Stimulated activated CD8-positive, alpha-beta memory T cell treated with anti-CD3 and anti-CD28 coated beads, Interleukin-7, amount 100 ng/mL, for 1 hour (primary cell): ENCODE measurements around the gene EEIG1.
"Not testable (repeated sequence)": the region's sequence is repeated elsewhere in the genome, so short reads cannot be mapped to it uniquely, and the experiment has no call there.

Experiments used
- DNase-seq, 2 donors: peaks; one replicate each; pipeline ENCODE4 v3.0.0-alpha.2; 2020; ENCODE audit warnings: low read depth in 2 of 2

EEIG1 gene

GRCh38 chr9:127980706-127981558 is at the start of gene EEIG1:
Gene EEIG1, minus strand, starts transcription at chr9:127980989. Its CDS starts 852 bp downstream, at chr9:127980137.
- peak; percentile 94 for DNase-seq

DNA sequence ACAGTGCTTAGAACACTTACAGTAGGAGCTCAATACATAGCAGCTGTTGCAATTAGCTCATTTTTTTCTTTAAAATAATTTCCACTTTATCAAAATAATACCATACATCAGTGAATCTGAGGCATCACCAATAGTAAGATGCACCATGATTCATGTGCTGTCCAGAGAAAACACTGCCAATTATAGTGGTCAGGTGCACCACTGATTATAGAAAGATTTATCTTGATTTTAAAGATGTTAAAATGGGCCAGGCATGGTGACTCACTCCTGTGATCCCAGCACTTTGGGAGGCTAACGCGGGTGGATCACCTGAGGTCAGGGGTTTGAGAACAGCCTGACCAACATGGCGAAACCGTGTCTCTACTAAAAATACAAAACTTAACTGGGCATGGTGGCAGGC is 46.9 kb upstream of the EEIG1 start:
- no peak for DNase-seq

GRCh38 chr9:128026773-128027541 is 46.2 kb upstream of the EEIG1 start:
- DNase-seq = no peak

DNA sequence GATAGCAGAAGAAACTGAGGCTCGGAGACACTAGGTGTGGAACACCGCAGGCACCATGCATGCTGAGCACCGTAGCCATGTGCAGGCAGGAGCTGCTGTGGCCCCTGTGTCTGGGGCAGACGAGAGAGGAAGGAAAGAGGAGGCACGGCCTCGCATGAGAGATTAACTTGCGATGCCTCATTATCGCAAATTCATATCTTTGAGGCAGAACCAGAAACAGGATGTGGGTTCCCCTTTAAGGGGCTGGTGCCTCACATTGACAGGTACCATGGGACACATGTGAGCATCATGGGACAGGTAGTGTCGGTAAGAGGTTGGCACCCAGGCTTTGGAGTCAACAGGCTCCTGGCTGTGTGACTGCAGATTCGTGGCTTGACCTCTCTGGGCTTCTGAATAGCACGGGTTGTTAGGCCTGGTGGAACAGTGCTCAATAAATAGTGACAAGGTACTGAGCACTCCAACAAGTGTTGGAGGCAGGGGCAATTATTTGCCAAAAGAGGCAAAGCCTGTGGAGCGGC is 45.5 kb upstream of the EEIG1 start:
- DNase-seq = peak; percentile 45 to 48

DNA sequence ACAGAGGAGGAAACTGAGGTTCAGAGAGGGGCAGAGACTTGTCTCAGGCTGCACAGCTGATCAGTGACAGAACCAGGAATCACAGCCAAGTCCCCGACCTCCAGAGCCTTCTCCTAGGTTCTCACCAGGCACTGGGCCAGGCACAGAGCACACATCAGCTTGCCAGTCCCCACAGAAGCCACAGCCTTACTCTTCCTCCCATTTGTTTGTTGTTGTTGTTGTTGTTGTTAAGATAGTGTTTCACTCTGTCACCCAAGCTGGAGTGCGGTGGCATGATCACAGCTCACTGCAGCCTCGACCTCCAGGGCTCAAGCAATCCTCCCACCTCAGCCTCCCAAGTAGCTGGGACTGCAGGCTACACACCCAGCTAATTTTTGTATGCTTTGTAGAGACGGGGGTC is 44.9 kb upstream of the EEIG1 start:
- no peak for DNase-seq

GRCh38 chr9:128024761-128025308 is 44.0 kb upstream of the EEIG1 start:
- DNase-seq = no peak

DNA sequence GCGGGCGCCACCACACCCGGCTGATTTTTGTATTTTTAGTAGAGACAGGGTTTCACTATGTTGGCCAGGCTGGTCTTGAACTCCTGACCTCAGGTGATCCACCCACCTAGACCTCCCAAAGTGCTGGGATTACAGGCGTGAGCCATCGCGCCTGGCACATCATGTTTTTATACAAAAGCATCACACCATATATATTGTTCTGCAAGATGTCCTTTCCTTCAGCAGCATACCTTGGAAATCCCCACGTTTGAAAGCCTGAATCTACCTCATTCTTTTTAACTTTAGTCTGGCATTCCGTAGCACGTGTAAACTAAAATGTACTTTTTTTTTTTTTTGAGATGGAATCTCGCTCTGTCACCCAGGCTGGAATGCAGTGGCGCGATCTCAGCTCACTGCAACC is 42.9 kb upstream of the EEIG1 start:
- not testable (repeated sequence) for DNase-seq

DNA sequence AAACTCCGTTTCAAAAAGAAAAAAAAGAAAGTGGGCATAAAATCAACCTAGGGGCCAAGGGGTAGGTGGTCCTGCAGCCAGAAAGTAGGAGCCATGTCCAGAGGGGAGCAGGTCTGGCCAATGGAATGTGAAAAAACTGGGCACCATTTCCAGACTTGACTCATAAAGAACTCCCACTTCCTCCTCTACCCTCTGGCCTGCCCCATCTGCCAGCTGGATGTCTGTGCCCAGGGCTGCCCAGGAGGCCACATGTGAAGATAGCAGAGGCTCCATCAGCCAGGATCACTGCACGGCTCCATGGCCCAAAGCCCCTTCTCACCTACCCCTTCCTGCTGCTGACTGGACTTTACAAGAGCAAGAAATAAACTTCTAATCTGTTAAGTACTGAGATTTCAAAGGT is 42.1 kb upstream of the EEIG1 start:
- no peak for DNase-seq

DNA sequence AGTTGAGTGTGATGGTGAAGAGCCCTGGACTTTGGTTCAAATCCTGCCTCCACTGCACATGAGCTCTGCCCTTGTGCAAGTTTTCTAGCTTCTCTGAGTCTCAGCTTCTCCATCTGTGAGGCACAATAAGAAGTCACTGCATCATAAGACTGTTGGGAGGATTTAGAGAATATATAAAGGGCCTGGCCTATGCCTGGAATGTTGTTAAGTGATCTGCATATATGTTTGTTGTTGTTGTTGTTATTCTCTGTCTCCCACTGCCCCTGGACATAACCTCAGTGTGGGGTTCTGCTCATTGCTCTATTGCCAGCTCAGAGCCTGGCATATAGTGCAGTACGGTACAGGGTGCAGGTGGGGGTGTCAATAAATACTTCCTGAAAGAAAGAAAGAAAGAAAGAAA is 40.3 kb upstream of the EEIG1 start:
- no peak for DNase-seq

DNA sequence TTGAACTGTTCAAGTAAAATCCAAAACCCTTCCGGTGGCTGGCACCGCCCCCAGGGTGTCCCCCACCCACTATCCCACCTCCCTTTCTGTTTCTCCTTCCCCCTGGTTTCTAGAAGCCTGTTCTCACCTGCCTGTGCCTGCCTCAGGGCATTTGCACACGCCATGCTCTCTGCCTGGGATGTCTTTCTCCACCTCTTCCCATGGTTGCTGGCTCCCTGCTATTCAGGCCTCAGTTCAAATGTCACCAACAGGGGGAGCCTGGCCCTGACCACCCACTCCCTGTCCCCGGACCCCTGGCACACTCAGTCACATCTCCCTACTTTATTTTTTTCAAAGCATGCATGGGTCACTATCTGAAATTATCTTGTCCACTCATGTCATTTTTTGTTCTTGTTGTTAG is 39.9 kb upstream of the EEIG1 start:
- no peak for DNase-seq

- no peak for DNase-seq
Observed at GRCh38 chr9:128015696-128016095, 34.9 kb upstream of the EEIG1 start.

GRCh38 chr9:128011071-128011817 is 30.5 kb upstream of the EEIG1 start:
- no peak for DNase-seq

DNA sequence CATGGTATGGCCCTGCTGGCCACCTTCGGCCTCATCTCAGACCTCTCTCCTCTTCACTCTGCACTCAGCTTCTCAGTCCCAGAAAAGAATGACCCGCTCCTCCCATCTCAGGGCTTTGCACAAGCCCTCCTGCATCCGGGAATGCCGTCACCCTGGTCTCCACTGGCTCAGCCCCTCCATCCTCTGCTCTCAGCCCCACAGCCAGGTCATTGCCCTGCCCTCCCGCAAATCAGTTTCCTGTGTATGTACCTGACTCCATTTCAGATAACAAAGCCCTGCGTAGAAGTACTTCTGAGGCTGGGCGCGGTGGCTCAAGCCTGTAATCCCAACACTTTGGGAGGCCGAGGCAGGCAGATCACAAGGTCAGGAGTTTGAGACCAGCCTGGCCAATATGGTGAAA is 28.9 kb upstream of the EEIG1 start:
- DNase-seq = no peak

DNA sequence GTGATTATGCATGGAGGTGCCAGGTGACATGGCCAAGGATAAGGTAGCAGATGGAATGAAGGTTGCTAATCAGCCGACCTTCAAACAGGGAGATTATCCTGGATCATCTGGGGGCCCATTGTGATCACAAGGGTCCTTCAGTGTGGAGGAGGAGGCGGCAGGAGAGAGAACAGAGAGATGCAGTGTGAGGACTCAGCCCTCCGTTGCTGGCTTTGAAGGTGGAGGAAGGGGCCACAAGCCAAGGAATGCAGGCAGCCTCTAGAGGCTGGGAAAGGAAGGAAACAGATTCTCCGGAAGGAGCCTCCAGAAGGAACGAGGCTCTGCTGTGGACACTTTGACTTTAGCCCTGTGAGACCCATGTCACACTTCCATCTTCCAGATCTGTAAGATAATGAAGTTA is 27.4 kb upstream of the EEIG1 start:
- DNase-seq = no peak

DNA sequence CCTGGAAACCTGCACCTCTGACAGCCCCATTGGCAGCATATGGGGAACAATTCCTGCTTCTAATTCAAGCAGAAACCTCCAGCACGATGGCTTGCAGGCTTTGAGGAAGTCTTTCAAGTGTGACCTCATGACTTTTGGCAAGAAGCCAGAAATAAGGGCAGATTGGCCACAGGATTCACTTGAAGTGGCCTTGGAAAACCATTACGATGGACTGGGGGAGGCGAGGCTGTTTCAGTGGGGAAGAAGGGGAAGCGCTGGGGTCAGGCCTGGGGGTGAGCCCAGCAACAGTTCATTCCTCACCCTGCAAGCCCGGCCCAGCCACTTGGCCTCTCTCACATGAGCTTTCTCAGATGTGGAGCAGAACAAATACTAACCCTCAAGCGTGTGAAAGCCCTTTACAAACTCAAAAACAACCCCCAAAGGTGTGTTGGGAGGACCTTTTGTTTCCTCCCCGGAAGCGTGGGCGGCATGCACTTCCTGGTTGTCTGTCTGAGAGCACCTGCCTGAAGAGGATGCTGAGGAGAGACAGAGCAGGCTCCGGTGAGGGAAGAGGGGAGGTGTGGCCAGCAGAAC is 26.9 kb upstream of the EEIG1 start:
- peak; percentile 62 to 76 for DNase-seq

DNA sequence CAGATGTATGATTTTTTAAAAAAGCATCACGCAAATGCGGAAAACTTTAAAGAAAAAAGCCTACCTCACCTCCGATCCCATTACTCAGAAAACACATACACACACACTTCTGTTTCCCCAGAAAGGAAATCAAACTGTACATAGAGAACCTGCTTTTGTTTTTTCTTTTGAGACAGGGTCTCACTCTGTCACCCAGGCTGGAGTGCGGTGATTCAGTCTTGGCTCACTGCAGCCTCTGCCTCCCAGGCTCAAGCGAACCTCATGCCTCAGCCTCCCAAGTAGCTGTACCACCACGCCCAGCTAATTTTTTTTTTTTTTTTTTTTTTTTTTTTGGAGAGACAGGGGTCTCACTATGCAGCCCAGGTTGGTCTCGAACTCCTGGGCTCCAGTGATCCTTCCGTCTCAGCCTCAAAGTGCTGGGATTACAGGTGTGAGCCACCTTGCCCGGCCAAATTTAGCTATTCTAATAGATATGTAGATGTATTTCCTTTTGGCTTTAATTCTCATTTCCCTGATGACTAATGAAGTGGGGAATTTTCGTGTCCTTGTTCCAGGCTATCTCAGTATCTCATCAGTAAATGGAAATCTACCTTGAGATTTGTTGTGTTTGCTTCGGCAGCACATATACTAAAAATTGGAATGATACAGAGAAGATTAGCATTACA is 25.7 kb upstream of the EEIG1 start:
- DNase-seq = no peak

DNA sequence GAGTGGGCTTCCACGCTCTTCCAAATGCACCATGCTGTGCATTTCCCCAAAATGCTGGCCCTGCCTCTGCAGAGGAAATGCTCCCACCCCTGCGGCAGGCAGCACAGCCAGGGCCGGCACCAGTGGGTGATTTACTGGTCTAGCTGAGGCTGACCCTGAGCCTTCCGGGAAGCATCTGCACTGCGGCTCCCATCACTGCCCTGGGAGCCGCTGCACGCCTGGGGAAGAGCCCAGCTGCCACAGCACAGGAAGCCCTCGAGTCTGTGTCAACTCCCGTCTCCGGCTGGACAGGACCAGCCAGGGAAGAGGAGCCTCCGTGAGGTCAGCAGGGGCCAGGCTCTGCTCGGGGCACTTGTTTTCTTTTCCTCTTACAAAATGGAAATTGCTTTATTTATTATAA is 25.1 kb upstream of the EEIG1 start:
- no peak for DNase-seq

DNA sequence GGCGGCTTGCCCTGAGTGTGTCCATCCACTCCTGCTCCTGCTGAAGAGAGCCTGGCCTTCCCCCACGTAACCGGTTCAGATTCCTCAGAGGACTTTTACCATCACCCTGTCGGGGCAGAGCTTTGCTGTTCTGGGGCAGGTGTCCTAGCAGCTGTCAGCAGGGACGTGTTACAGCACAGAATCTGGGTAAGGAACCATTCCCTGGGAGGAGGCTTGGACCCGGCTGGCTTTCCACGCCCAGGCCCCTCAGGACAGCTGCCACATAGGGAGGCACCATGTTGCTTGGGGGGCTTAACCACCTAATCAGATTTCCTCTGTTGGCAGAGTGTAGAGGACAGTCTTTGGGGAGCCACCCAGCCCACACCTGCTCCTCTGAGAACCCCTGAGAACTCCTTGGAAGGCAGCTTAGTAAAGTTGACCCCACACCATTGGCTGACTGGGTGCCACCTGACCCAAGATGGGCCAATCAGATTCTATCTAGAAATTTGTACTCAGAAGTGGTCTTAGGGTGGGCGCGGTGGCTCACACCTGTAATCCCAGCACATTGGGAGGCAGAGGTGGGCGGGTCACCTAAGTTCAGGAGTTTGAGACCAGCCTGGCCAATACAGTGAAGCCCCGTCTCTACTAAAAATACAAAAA is 23.3 kb upstream of the EEIG1 start:
- no peak for DNase-seq

- DNase-seq = no peak
Observed at GRCh38 chr9:128002959-128003358, 22.2 kb upstream of the EEIG1 start.

DNA sequence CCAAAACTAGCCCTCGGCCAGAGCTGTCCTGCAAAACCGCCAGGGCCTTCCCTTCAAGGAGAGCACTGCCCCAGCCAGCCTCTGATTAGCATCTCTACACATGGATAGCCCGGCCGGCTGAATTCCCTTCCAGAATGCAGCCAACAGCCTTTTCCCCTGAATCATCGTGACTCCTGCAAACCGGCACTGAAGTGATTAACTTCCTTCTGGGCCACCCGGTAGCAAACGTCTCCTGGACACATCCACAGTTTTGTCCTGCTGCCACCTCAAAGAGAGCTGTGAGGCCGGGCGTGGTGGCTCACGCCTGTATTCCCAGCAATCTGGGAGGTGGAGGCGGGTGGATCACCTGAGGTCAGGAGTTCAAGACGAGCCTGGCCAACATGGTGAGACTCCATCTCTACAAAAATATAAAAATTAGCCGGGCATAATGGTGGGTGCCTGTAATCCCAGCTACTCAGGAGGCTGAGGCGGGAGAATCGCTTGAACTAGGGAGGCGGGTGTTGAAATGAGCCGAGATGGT is 21.1 kb upstream of the EEIG1 start:
- DNase-seq = no peak
